ENCODE results near the gene PRLR.

DNA sequence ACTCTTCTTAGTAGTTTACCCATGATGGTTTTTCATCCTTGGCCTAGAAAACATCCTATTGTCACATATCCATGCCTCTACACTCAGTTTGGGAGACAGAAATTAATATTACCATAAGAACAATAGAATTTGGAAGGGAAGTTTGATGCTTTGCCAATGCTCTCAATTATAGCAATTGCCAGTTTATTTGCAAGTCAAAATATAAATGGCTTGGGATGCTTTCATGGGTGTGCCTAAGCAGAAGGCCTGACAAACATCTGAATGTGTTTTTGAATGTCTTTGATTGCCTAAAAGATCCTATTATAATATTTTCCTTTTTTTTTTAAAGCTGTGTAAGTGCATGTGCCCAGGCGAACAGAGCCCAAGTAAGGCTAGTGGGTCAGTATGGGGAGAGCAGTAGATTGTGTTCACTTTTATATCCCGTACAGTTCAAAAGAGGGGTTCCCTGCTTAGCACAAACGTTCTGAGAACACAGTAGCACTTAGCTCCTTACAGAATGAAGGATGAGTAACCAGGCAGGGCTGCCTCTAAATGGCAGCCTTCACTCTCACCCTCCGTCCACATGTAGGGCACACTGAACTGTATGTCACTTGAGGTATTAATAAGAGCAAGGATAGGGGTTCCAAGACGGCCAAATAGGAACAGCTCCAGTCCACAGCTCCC, 126.5 kb downstream of the PRLR start:
- TF ChIP-seq CREB1 (IDR thresholded peaks at IDR 0.05) (no peak), CREB1 (CRISPR knock-in tag; IDR thresholded peaks at IDR 0.05) (no peak), ZNF197 (CRISPR knock-in tag; IDR thresholded peaks at IDR 0.05; ENCODE audit: low read depth) (no peak), U2AF2 (optimal IDR thresholded peaks at IDR 0.05; ENCODE audit: low read depth, low read length) (no peak), SP1 (CRISPR knock-in tag; IDR thresholded peaks at IDR 0.05) (no peak), CC2D1A (IDR thresholded peaks at IDR 0.05) (no peak), NRF1 (conservative IDR thresholded peaks at IDR 0.05 in 1 of 2, IDR thresholded peaks at IDR 0.05 in 1 of 2) (no peak), EZH2 (IDR thresholded peaks at IDR 0.05; ENCODE audit: borderline replicate concordance, low read depth, low read length) (no peak), ZNF324 (CRISPR knock-in tag; IDR thresholded peaks at IDR 0.05) (no peak), POU5F1 (IDR thresholded peaks at IDR 0.05; ENCODE audit: borderline replicate concordance, low read depth, low read length, partially characterized antibody) (no peak), SIX5 (IDR thresholded peaks at IDR 0.05; ENCODE audit: borderline replicate concordance in 1 of 2, insufficient read depth in 1 of 2, low read depth in 1 of 2, low read length in 2 of 2) (no peak)
- TF ChIP-seq, protein P1, sequence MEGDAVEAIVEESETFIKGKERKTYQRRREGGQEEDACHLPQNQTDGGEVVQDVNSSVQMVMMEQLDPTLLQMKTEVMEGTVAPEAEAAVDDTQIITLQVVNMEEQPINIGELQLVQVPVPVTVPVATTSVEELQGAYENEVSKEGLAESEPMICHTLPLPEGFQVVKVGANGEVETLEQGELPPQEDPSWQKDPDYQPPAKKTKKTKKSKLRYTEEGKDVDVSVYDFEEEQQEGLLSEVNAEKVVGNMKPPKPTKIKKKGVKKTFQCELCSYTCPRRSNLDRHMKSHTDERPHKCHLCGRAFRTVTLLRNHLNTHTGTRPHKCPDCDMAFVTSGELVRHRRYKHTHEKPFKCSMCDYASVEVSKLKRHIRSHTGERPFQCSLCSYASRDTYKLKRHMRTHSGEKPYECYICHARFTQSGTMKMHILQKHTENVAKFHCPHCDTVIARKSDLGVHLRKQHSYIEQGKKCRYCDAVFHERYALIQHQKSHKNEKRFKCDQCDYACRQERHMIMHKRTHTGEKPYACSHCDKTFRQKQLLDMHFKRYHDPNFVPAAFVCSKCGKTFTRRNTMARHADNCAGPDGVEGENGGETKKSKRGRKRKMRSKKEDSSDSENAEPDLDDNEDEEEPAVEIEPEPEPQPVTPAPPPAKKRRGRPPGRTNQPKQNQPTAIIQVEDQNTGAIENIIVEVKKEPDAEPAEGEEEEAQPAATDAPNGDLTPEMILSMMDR (IDR thresholded peaks at IDR 0.05 in 2 of 3, conservative IDR thresholded peaks at IDR 0.05 in 1 of 3; ENCODE audit: insufficient read depth in 2 of 3, low read depth in 1 of 3, low read length in 3 of 3) = no peak
- TF ChIP-seq, protein P2, sequence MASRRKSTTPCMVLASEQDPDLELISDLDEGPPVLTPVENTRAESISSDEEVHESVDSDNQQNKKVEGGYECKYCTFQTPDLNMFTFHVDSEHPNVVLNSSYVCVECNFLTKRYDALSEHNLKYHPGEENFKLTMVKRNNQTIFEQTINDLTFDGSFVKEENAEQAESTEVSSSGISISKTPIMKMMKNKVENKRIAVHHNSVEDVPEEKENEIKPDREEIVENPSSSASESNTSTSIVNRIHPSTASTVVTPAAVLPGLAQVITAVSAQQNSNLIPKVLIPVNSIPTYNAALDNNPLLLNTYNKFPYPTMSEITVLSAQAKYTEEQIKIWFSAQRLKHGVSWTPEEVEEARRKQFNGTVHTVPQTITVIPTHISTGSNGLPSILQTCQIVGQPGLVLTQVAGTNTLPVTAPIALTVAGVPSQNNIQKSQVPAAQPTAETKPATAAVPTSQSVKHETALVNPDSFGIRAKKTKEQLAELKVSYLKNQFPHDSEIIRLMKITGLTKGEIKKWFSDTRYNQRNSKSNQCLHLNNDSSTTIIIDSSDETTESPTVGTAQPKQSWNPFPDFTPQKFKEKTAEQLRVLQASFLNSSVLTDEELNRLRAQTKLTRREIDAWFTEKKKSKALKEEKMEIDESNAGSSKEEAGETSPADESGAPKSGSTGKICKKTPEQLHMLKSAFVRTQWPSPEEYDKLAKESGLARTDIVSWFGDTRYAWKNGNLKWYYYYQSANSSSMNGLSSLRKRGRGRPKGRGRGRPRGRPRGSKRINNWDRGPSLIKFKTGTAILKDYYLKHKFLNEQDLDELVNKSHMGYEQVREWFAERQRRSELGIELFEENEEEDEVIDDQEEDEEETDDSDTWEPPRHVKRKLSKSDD (conservative IDR thresholded peaks at IDR 0.05; ENCODE audit: low read length) = no peak

All from K562 (cell line).